DND-41 (cell line): Measurements from ENCODE around the gene DPRX.

Experiments used
- CTCF ChIP-seq: IDR thresholded peaks from 2 replicates; pipeline ENCODE4 v1.5.1; 2012; ENCODE audit warnings: borderline replicate concordance, low read length, moderate library complexity, mild to moderate bottlenecking; ENCODE audit not compliant: poor library complexity, severe bottlenecking; ENCODE audit errors: extremely low read depth
- EZH2 ChIP-seq: IDR thresholded peaks from 3 replicates; pipeline ENCODE4 v1.6.1; 2012; ENCODE audit warnings: borderline replicate concordance, low read depth, mild to moderate bottlenecking, moderate library complexity, low read length, inconsistent platforms; ENCODE audit not compliant: severe bottlenecking

DNA sequence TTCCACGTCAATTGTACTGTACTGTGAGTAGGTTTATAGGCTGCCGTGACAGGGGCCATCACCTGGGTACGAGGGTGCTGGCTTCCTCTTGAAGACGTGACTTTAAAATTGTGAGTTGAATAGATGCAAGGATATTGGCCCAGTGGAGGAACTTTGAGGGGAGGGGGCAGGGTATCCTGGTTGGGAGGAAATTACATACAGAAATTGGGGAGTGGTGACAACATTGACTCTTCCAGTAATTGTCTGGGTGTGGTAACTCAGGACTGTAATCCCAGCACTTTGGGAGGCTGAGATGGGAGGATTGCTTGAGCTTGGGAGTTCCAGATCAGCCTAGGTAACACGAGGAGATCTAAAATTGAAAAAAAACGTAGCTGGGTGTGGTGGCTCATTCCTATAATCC lies 30.4 kb downstream of the DPRX start:
- TF ChIP-seq CTCF (no peak), EZH2 (no peak)
